GM12874 (cell line): ENCODE results near the gene EPHB2.

Experiments
- TF ChIP-seq, protein P1 (sequence below): IDR thresholded peaks from 2 replicates; pipeline ENCODE4 v1.5.1; 2011; ENCODE audit warnings: low read depth, mild to moderate bottlenecking, control low read depth, low read length, moderate library complexity; ENCODE audit not compliant: insufficient read depth

The EPHB2 gene

DNA sequence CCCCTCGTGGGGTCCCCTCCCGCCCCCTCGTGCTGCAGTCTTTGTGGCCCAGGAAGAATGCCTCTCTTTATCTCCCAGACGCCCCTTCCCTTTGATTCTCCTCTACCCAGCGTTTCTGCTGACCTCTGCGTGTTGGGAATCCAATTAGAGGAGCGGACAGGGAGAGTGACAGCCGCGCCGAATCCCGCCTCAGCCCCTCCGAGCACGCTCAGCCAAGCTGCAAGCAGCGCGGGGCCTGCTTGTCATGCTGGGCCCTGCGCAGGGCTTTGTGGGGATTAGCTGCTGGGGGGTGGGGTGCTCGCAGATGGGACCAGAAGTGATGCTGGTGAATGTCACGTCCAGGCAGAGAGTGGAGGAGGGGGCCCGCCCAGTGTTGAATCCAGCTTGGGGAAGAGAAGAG is 91.1 kb downstream of the EPHB2 start:
- TF ChIP-seq, protein P1, sequence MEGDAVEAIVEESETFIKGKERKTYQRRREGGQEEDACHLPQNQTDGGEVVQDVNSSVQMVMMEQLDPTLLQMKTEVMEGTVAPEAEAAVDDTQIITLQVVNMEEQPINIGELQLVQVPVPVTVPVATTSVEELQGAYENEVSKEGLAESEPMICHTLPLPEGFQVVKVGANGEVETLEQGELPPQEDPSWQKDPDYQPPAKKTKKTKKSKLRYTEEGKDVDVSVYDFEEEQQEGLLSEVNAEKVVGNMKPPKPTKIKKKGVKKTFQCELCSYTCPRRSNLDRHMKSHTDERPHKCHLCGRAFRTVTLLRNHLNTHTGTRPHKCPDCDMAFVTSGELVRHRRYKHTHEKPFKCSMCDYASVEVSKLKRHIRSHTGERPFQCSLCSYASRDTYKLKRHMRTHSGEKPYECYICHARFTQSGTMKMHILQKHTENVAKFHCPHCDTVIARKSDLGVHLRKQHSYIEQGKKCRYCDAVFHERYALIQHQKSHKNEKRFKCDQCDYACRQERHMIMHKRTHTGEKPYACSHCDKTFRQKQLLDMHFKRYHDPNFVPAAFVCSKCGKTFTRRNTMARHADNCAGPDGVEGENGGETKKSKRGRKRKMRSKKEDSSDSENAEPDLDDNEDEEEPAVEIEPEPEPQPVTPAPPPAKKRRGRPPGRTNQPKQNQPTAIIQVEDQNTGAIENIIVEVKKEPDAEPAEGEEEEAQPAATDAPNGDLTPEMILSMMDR = no peak

DNA sequence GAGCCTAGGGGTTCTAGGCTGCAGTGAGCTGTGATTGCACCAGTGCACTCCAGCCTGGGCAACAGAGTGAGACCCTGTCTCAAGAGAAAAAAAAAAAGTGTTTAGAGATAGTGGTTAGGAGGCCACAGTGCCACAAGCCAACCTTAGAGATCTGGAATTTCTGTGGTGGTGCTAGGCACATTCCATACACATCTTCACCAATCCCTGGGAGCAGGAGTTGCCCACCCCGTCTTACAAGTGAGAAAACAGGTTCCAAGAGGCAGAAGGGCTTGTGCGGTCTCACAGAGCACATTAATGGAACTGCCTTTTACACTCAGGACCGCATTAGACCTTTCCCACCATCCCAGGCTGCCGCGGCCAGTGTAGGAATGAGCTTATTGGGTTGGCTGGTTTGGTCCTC is 93.2 kb downstream of the EPHB2 start:
- TF ChIP-seq, protein P1 = no peak

GRCh38 chr1:22804406-22804805 is 93.8 kb downstream of the EPHB2 start:
- TF ChIP-seq, protein P1 = no peak

DNA sequence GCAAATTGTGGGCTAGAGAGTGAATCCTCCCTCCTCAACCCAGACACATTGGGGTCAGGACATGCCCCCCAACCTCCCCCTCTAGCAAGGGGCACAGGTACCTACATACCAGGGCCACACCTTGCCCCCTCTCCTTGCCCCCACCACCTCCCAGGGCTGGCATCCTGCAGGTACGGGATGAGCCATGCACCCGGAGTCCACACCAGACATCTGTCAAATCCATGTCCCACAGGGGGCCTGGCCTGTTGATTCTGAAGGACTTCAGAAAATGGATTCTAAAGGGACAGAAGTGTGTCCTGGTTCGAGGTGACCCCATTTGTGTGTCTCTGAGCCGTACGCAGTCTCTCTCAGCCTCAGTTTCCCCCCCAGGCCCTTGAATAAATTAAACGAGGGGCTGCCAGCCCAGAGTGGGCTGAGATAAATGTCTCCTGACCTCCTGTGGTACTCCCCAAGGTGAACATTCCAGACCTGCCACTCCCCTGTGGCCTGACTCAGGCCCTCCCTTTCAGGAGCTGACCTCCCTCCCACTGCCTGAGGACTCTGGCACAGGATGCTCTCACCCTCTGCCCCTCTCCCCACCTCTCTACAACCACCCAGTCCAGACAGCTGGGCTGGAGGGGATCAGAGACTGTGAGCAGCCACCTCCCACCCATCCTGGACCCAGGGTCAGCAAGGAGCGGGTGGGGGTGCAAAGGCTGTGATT is 94.5 kb downstream of the EPHB2 start:
- TF ChIP-seq, protein P1 = no peak

DNA sequence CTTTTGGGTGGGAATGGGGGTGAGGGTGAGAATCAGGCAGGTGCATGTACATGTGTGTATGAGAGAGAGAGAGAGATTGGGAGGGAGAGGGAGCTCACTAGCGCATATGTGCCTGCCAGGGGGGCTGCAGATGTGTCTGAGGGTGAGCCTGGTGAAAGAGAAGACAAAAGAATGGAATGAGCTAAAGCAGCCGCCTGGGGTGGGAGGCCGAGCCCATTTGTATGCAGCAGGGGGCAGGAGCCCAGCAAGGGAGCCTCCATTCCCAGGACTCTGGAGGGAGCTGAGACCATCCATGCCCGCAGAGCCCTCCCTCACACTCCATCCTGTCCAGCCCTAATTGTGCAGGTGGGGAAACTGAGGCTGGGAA is 95.0 kb downstream of the EPHB2 start:
- TF ChIP-seq, protein P1 = no peak

DNA sequence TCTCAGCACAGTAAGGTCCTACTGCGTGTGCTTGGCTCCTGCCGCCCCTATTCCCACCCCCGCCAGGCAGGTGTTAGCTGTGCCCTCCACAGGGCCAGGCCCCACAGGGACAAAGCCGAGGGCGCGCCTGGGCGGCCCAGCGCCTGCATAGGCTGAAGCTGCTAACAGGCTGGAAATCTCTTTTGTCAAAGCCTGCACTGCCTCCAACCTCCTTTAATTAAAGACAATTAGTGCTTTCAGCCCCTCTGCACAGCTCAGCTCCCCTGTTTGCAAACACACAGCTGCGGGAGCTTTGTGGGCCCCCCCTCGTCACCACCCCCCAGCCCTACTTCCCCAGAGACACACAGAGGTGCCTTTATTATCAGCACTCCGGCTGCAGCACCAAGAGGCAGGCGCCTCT is 95.9 kb downstream of the EPHB2 start:
- TF ChIP-seq, protein P1 = no peak

DNA sequence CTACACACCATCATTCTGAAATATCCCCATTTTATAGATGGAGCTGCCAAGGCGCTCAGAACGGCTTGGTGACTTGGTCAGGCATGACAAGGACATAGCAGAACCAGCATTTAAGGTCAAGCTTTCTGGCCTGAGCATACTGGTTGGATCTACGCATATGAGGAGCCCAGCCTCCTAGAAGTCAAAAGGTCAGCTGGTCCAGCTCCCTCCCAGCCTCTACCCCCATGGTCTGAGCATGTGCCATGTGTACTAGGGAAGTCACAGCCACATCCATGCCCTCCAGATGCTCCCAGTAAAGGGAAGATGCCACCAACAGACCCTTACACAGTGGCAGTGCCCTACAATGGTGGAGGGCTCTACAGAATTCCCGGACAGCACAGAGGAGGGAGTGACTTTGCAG is 96.7 kb downstream of the EPHB2 start:
- TF ChIP-seq, protein P1 = no peak
